ENCODE data around the gene SFTA2. TPM values are rescaled to one million over a fixed set of nuclear protein-coding genes. Genes with fewer than 3 reads are reported as not detected.
"Not testable (repeated sequence)": the region's sequence is repeated elsewhere in the genome, so short reads cannot be mapped to it uniquely, and the experiment has no call there.

The SFTA2 gene
- total RNA-seq, 1 donor from 2014 or later, result not detected

DNA sequence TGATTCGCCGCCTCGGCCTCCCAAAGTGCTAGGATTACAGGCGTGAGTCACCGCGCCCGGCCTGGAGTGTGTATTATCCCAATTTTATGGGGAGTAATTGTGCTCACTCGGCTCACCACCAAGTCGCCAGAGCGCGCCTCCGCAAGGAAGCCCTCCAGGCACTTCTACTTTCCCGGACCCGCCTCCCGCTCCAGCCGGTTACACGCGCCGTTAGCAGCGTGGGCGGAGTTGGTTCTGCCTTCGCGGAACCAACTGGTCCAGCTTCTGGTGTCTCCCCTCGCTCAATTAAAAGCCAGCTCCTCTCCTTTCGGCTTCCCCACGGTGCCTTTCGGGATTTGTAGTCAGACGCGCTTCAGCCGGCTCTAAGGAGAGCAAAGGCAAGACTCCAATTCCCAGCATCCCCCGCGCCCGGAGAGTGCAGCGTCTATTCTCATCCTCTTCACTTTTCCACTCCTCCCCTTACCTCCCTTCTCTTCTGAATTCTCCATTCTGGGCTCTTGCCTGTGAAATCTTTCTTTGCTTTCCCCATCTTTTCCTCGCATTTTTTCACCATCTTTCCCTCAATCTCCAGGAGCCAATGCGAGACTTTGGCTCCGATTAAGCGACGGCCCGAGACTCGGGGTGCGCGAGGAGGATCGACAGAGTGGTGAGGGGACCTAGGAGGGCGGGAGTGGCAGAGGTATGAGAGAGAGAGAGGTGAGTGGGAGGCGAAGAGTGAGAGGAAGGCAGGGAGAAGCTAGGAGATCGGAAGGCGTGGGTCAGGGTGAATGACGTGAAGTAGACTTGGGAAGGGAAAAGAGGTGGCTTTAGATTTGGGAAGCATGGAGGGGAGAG, 24.0 kb downstream of the SFTA2 start, which contains the start of gene GTF2H4:
Gene GTF2H4, plus strand, starts transcription at position 450 of the 834 bp plus-strand sequence.
- intact Hi-C loops (cut with DNase I), result no loop called here
- DNase-seq (ENCODE audit: extremely low spot score in 2 of 2), result peak in 1 of 2 donors; percentile 98
- Histone ChIP-seq H3K27me3 (no peaks in the 10 kb centered on the region), H3K36me3 (peaks cover 0 to 23% of the 10 kb centered on the region in 2 donors), H3K27ac (peak within 1 kb of the TSS; percentile 50), H3K4me3 (peak within 1 kb of the TSS; percentile 61 to 88), H3K9me3 (no peaks in the 10 kb centered on the region), H3K4me1 (peaks cover 17% of the 10 kb centered on the region)
- TF ChIP-seq, protein P1, sequence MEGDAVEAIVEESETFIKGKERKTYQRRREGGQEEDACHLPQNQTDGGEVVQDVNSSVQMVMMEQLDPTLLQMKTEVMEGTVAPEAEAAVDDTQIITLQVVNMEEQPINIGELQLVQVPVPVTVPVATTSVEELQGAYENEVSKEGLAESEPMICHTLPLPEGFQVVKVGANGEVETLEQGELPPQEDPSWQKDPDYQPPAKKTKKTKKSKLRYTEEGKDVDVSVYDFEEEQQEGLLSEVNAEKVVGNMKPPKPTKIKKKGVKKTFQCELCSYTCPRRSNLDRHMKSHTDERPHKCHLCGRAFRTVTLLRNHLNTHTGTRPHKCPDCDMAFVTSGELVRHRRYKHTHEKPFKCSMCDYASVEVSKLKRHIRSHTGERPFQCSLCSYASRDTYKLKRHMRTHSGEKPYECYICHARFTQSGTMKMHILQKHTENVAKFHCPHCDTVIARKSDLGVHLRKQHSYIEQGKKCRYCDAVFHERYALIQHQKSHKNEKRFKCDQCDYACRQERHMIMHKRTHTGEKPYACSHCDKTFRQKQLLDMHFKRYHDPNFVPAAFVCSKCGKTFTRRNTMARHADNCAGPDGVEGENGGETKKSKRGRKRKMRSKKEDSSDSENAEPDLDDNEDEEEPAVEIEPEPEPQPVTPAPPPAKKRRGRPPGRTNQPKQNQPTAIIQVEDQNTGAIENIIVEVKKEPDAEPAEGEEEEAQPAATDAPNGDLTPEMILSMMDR (IDR thresholded peaks at IDR 0.05), result peak in 1 of 3 experiments; percentile 3
- TF ChIP-seq POLR2AphosphoS5 (IDR thresholded peaks at IDR 0.05; ENCODE audit: insufficient read depth in 1 of 2, low read depth in 1 of 2) (peak; percentile 75 to 96), POLR2A (IDR thresholded peaks at IDR 0.05) (no peak)

DNA sequence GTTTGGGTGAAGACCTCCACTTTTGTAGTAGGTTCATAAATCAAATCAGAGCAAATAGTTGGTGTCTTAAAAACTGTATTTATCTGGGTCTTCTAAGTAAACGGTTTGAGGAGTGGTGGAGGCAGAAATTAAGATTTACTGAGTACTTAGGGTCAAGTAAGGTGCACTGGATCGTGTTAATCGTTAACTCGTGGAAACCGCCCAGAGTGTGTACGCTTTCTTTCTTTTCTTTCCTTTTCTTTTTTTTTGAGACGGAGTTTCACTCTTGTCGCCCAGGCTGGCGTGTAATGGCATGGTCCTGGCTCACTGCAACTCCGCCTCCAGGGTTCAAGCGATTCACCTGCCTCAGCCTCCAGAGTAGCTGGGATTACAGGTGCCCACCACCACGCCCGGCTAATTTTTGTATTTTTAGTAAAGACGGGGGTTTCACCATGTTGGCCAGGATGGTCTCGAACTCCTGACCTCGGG, 24.6 kb downstream of the SFTA2 start:
- H3K4me1 ChIP-seq, result peaks cover 16% of the 10 kb centered on the region
- H3K27ac ChIP-seq, result peak overlapping the region; percentile 50
- H3K9me3 ChIP-seq; H3K27me3 ChIP-seq; DNase-seq (ENCODE audit: extremely low spot score in 2 of 2); intact Hi-C loops (cut with DNase I): not testable (repeated sequence)
- H3K4me3 ChIP-seq, result peak overlapping the region; percentile 61 to 88
- peaks cover 0 to 23% of the 10 kb centered on the region in 2 donors for H3K36me3 ChIP-seq

- Histone ChIP-seq H3K27me3 (no peaks in the 10 kb centered on the region), H3K27ac (no peak overlapping the region), H3K36me3 (peaks cover 0 to 10% of the 10 kb centered on the region in 2 donors), H3K4me3 (no peak overlapping the region), H3K9me3 (no peaks in the 10 kb centered on the region), H3K4me1 (peaks cover 5% of the 10 kb centered on the region)
- TF ChIP-seq POLR2A (IDR thresholded peaks at IDR 0.05), result no peak
- TF ChIP-seq POLR2AphosphoS5 (IDR thresholded peaks at IDR 0.05; ENCODE audit: insufficient read depth in 1 of 2, low read depth in 1 of 2), result no peak
- TF ChIP-seq, protein P1 (IDR thresholded peaks at IDR 0.05), result no peak
- intact Hi-C loops (cut with DNase I), result no loop called here
- no peak for DNase-seq (ENCODE audit: extremely low spot score in 2 of 2)
Observed at GRCh38 chr6:30903236-30903635, 28.7 kb downstream of the SFTA2 start.

- Histone ChIP-seq H3K36me3 (peaks cover 0 to 15% of the 10 kb centered on the region in 2 donors), H3K27me3 (no peaks in the 10 kb centered on the region), H3K4me1 (peaks cover 5% of the 10 kb centered on the region), H3K4me3 (no peak overlapping the region), H3K27ac (no peak overlapping the region), H3K9me3 (no peaks in the 10 kb centered on the region)
- TF ChIP-seq, protein P1 (IDR thresholded peaks at IDR 0.05), result no peak
- TF ChIP-seq POLR2AphosphoS5 (IDR thresholded peaks at IDR 0.05; ENCODE audit: insufficient read depth in 1 of 2, low read depth in 1 of 2) (no peak), POLR2A (IDR thresholded peaks at IDR 0.05) (no peak)
- intact Hi-C loops (cut with DNase I), result no loop called here
- DNase-seq (ENCODE audit: extremely low spot score in 2 of 2), result no peak
Observed at GRCh38 chr6:30902709-30903108, 29.3 kb downstream of the SFTA2 start.

GRCh38 chr6:30902196-30902595, 29.8 kb downstream of the SFTA2 start:
- H3K9me3 ChIP-seq; intact Hi-C loops (cut with DNase I); H3K4me1 ChIP-seq; H3K27me3 ChIP-seq; H3K4me3 ChIP-seq; H3K27ac ChIP-seq; DNase-seq (ENCODE audit: extremely low spot score in 2 of 2): not testable (repeated sequence)
- H3K36me3 ChIP-seq, result peaks cover 0 to 20% of the 10 kb centered on the region in 2 donors

DNA sequence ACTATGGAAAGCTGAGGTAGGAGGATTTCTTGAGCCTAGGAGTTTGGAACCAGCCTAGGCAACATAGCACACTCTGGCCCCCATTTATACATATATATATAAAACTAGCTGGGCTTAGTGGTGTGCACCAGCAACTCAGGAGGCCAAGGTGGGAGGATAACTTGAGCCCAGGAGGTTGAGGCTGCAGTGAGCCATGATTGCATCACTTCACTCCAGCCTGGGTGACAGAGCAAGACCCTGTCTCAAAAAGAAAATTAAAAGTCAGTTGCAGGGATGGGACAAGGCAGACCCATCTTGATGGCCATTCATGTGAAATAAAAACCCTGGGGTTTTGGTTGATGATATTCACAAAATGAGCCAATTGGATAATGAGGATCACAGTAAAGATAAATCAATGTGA, 30.5 kb downstream of the SFTA2 start:
- intact Hi-C loops (cut with DNase I), result no loop called here
- H3K27ac ChIP-seq, result no peak overlapping the region
- no peak overlapping the region for H3K4me3 ChIP-seq
- no peaks in the 10 kb centered on the region for H3K9me3 ChIP-seq
- no peaks in the 10 kb centered on the region for H3K27me3 ChIP-seq
- peaks cover 0 to 28% of the 10 kb centered on the region in 2 donors for H3K36me3 ChIP-seq
- H3K4me1 ChIP-seq, result no peaks in the 10 kb centered on the region
- TF ChIP-seq, protein P1 (IDR thresholded peaks at IDR 0.05), result no peak
- TF ChIP-seq POLR2A (IDR thresholded peaks at IDR 0.05) (no peak), POLR2AphosphoS5 (IDR thresholded peaks at IDR 0.05; ENCODE audit: insufficient read depth in 1 of 2, low read depth in 1 of 2) (no peak)
- no peak for DNase-seq (ENCODE audit: extremely low spot score in 2 of 2)

Data from vagina (tissue), 2 donors.